Activated B cell treated with CpG ODN at 0.5 μM for 24 hours (primary cell): Measurements from ENCODE around the gene MRM1. TPM values are rescaled to one million over a fixed set of nuclear protein-coding genes. Genes with fewer than 3 reads are reported as not detected.

Experiments used
- ATAC-seq: fragments of 200-7000 bp; cut with Tn5 transposase; one replicate; pipeline ENCODE4 v1.10.0; 2021; ENCODE audit warnings: low read depth, mild to moderate bottlenecking, moderate library complexity
- CTCF ChIA-PET: fragments of 350-600 bp; sonication (Branson Sonifier 250); formaldehyde crosslinking; loops from one replicate; lab custom pipeline; 2021; ENCODE audit warnings: antibody characterized with exemption; lab: Charles Lee
- POLR2A ChIA-PET: fragments of 350-600 bp; sonication (Branson Sonifier 250); formaldehyde crosslinking; loops from one replicate; lab custom pipeline; 2021; ENCODE audit warnings: antibody characterized with exemption; lab: Charles Lee
- DNase-seq: peaks from one replicate; pipeline ENCODE4 v3.0.0; 2022
- H3K27ac Mint-ChIP-seq: one replicate; pipeline ENCODE4 v1.8.0; 2020; ENCODE audit warnings: mixed read lengths
- H3K27me3 Mint-ChIP-seq: one replicate; pipeline ENCODE4 v1.8.0; 2021; ENCODE audit warnings: mixed read lengths
- H3K36me3 Mint-ChIP-seq: one replicate; pipeline ENCODE4 v1.8.0; 2021; ENCODE audit warnings: low read depth, mixed read lengths
- H3K4me1 Mint-ChIP-seq: one replicate; pipeline ENCODE4 v1.8.0; 2021; ENCODE audit warnings: mixed read lengths
- H3K4me3 Mint-ChIP-seq: one replicate; pipeline ENCODE4 v1.8.0; 2020; ENCODE audit warnings: mild to moderate bottlenecking, mixed read lengths
- H3K9me3 Mint-ChIP-seq: one replicate; pipeline ENCODE4 v1.8.0; 2020; ENCODE audit warnings: mixed read lengths
- intact Hi-C: fragments of 100-400 bp; cut with micrococcal nuclease; formaldehyde crosslinking; loops from one replicate; pipeline ENCODE4 v1.15.1; 2024
- total RNA-seq: library from RNA; stranded (reverse); gene quantifications from 2 replicates; pipeline ENCODE4 v1.2.3, GENCODE V29; 2022
- TF ChIP-seq, protein P1 (sequence below): fragments of 200-600 bp; IDR thresholded peaks from one replicate; pipeline ENCODE4 v1.8.0; 2022; ENCODE audit warnings: antibody characterized with exemption, mild to moderate bottlenecking

The MRM1 gene
- total RNA-seq, 1 donor from 2014 or later: 15.6 TPM

GRCh38 chr17:36608280-36608679 is 6.9 kb downstream of the MRM1 start:
- no peak for ATAC-seq
- POLR2A ChIA-PET: interaction anchor here (1.4 kb wide), 1 partner anchor 9 kb away, joined by 3 read pairs; no protein-coding TSS in a partner anchor
- Mint-ChIP-seq H3K4me1 (peaks cover 32% of the 10 kb centered on the region), H3K4me3 (no peak overlapping the region), H3K27ac (no peak overlapping the region), H3K36me3 (peaks cover 17% of the 10 kb centered on the region), H3K9me3 (no peaks in the 10 kb centered on the region), H3K27me3 (no peaks in the 10 kb centered on the region)
- TF ChIP-seq, protein P1, sequence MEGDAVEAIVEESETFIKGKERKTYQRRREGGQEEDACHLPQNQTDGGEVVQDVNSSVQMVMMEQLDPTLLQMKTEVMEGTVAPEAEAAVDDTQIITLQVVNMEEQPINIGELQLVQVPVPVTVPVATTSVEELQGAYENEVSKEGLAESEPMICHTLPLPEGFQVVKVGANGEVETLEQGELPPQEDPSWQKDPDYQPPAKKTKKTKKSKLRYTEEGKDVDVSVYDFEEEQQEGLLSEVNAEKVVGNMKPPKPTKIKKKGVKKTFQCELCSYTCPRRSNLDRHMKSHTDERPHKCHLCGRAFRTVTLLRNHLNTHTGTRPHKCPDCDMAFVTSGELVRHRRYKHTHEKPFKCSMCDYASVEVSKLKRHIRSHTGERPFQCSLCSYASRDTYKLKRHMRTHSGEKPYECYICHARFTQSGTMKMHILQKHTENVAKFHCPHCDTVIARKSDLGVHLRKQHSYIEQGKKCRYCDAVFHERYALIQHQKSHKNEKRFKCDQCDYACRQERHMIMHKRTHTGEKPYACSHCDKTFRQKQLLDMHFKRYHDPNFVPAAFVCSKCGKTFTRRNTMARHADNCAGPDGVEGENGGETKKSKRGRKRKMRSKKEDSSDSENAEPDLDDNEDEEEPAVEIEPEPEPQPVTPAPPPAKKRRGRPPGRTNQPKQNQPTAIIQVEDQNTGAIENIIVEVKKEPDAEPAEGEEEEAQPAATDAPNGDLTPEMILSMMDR: no peak
- CTCF ChIA-PET: no interaction called here
- intact Hi-C loops: no loop called here
- no peak for DNase-seq

DNA sequence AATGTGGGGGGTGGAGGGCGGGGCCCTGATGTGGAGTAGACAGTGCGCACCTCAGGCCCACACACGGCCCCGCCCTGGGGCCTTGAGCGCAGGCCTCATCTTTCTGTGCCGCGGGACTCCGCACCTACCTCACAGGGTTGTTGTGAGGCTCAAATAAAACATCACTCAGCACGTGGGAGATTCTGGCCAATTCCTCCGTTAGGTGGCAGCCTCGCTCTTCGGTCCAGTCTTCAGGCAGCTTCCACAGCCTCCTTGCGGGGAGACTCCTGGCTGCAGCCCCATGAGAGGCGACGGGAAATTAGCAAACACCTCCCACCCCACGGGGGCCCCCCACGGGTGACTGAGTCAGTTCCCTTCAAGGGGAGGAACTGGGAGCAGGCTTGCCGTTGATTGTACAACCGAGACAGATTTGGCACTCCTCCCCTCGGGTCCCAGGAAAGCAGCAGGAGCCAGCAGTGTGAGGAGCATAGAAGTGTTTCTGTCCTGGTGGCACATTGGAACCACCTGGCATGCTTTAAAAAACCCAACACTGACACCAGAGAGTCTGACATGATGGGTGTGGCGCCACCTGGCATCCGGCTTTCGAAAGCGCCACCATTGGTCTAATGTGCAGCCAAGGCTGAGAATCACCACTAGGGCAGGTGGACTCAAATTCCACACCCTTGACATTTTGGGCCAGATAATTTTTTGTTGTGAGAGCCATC is 7.6 kb downstream of the MRM1 start:
- H3K36me3 Mint-ChIP-seq: peaks cover 16% of the 10 kb centered on the region
- no peaks in the 10 kb centered on the region for H3K9me3 Mint-ChIP-seq
- intact Hi-C loops: no loop called here
- ChIA-PET CTCF (no interaction called here), POLR2A (no interaction called here)
- TF ChIP-seq, protein P1: no peak
- no peaks in the 10 kb centered on the region for H3K27me3 Mint-ChIP-seq
- ATAC-seq: peak; percentile 57
- H3K27ac Mint-ChIP-seq: no peak overlapping the region
- H3K4me3 Mint-ChIP-seq: no peak overlapping the region
- no peak for DNase-seq
- H3K4me1 Mint-ChIP-seq: peaks cover 31% of the 10 kb centered on the region

DNA sequence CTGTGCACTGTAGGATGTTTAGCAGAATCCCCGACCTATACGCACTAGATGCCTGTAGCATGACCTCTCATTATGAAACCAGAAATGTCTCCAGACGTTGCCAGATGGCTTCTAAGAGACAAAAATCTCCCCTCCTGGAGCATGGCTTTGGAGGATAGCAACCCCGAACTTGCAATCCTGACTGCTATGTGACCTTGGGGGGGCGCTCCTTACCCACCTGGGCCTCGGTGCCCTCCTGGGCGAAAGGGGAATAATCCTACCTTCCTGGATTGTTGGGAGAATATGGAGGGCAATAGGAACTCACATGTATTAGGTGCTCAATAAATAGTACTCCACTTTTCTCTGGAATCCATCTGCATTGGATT is 8.1 kb downstream of the MRM1 start:
- ChIA-PET POLR2A (no interaction called here), CTCF (no interaction called here)
- TF ChIP-seq, protein P1: no peak
- H3K27me3 Mint-ChIP-seq: no peaks in the 10 kb centered on the region
- H3K27ac Mint-ChIP-seq: no peak overlapping the region
- intact Hi-C loops: no loop called here
- no peak for ATAC-seq
- H3K36me3 Mint-ChIP-seq: peaks cover 11% of the 10 kb centered on the region
- no peak overlapping the region for H3K4me3 Mint-ChIP-seq
- no peaks in the 10 kb centered on the region for H3K9me3 Mint-ChIP-seq
- H3K4me1 Mint-ChIP-seq: peaks cover 26% of the 10 kb centered on the region
- no peak for DNase-seq

GRCh38 chr17:36610474-36610873 is 9.1 kb downstream of the MRM1 start:
- Mint-ChIP-seq H3K4me3 (no peak overlapping the region), H3K9me3 (no peaks in the 10 kb centered on the region), H3K27ac (no peak overlapping the region), H3K4me1 (peaks cover 21% of the 10 kb centered on the region), H3K27me3 (no peaks in the 10 kb centered on the region), H3K36me3 (peaks cover 9% of the 10 kb centered on the region)
- TF ChIP-seq, protein P1: no peak
- intact Hi-C loops: no loop called here
- ChIA-PET CTCF (interaction anchor here (0.7 to 1.0 kb wide), 2 partner anchors 8 to 629 kb away, joined by 3 read pairs; no protein-coding TSS in a partner anchor), POLR2A (interaction anchor here (1.4 kb wide), 1 partner anchor 9 kb away, joined by 3 read pairs; the partner anchor contains the start of gene MRM1)
- ATAC-seq (no peak), DNase-seq (no peak)

- Mint-ChIP-seq H3K27me3 (no peaks in the 10 kb centered on the region), H3K4me3 (no peak overlapping the region), H3K36me3 (peaks cover 6% of the 10 kb centered on the region), H3K4me1 (peaks cover 15% of the 10 kb centered on the region), H3K27ac (no peak overlapping the region), H3K9me3 (no peaks in the 10 kb centered on the region)
- TF ChIP-seq, protein P1: no peak
- DNase-seq: no peak
- CTCF ChIA-PET: interaction anchor here (0.7 kb wide), 1 partner anchor 9 kb away, joined by 3 read pairs; no protein-coding TSS in a partner anchor
- POLR2A ChIA-PET: interaction anchor here (1.4 kb wide), 1 partner anchor 10 kb away, joined by 3 read pairs; the partner anchor contains the start of gene MRM1
- ATAC-seq: no peak
- intact Hi-C loops: no loop called here
These were observed 10.1 kb downstream of the MRM1 start for GRCh38 chr17:36611345-36612072.
